Right renal cortex interstitium (tissue), 3 donors: ENCODE data around the gene PANK4. TPM values are rescaled to one million over a fixed set of nuclear protein-coding genes. Genes with fewer than 3 reads are reported as not detected.
"Not testable (repeated sequence)": the region's sequence is repeated elsewhere in the genome, so short reads cannot be mapped to it uniquely, and the experiment has no call there.

Experiments used
- DNase-seq, 3 donors: peaks; one replicate each; pipeline ENCODE4 v3.0.0-alpha.2; 2013; ENCODE audit warnings: low read depth in 3 of 3, low spot score in 2 of 3
- polyA plus RNA-seq, 3 donors: library from polyadenylated mRNA; unstranded; fragments of 120-200 nt; gene quantifications; one replicate each; pipeline ENCODE4 v1.2.1, GENCODE V29; 2013; ENCODE audit not compliant: insufficient read length in 3 of 3

The PANK4 gene
- polyA plus RNA-seq, 3 donors, result 25.3 to 26.8 (median 26.6) TPM

DNA sequence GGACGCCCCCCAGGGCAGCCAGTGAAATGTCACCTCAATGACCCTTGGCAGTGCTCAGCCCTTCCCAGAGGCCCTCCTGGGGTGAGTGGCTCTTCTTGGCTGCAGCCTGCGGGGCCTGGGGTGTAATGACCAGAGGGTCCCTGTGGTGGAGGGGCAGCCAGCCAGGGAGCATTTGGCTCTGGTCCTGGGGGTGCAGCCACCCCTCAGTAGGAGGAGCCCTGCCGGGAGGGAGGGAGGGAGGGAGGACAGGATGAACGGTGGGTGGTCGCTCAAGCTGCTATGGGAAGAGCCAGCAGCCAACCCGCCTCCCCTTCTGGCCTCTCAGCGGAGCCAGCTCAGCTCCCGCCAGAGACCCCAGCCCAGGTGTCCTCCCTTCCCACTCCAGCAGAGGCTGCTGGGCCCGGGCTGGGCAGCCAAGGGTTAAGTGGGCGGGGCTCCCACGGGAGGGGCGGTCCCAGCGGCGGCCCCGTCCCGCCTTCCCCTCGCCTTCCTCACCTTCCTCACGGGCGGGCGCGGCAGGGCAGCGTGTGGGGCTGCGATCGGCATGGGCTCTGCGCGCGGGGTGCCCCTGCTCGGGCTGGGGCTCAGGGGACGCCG is 59.3 kb downstream of the PANK4 start:
- no peak for DNase-seq

GRCh38 chr1:2466270-2466665 is 60.1 kb downstream of the PANK4 start:
- DNase-seq, result no peak

- DNase-seq, result no peak
Observed at GRCh38 chr1:2465371-2466269, 60.8 kb downstream of the PANK4 start.

DNA sequence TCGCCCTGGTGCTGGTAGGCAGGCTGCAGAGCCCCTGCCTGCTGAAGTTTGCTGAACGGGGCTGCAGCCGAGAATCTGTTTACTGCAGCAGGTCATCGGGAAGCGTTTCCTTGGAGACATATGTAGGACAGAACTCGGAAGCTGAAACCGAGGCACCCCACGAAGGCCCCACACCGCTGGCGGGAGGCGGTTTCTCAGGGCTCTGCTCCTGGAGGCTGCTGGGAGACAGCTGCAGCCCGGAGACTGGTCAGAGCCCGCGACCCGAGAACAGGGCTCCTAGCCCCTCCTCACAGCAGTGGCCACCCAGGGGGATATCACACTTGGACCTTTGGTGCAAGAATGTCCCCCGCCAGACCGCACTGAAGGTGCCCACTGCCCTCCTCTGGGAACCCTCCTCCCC is 63.0 kb downstream of the PANK4 start:
- DNase-seq, result no peak

GRCh38 chr1:2462819-2463218 is 63.6 kb downstream of the PANK4 start:
- no peak for DNase-seq

- no peak for DNase-seq
Observed at GRCh38 chr1:2460996-2461751, 65.2 kb downstream of the PANK4 start.

- DNase-seq, result no peak
Observed at GRCh38 chr1:2460203-2460602, 66.2 kb downstream of the PANK4 start.

GRCh38 chr1:2459757-2460156 is 66.6 kb downstream of the PANK4 start:
- DNase-seq, result no peak

DNA sequence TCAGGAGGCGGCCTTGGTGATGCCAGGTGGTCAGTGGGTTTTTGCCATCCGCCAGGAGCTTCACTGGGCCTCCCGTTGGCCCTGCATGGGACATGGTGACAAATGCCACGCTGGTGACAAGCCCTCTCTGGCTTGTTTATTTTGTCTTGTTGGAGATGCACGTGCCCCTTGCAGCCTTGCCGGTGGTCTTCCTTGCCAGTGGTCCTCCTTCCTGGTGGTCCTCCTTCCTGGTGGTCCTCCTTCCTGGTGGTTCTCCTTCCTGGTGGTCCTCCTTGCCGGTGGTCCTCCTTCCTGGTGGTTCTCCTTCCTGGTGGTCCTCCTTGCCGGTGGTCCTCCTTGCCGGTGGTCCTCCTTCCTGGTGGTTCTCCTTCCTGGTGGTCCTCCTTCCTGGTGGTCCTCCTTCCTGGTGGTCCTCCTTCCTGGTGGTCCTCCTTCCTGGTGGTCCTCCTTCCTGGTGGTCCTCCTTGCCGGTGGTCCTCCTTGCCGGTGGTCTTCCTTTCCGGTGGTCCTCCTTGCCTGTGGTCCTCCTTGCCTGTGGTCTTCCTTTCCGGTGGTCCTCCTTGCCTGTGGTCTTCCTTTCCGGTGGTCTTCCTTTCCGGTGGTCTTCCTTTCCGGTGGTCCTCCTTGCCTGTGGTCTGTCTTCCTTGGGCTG is 67.2 kb downstream of the PANK4 start:
- DNase-seq, result not testable (repeated sequence)

GRCh38 chr1:2458687-2459086 is 67.7 kb downstream of the PANK4 start:
- no peak for DNase-seq

Other genes starting within 250 kb of the PANK4 start
- gene MORN1, start 135.0 kb downstream of the PANK4 start, polyA plus RNA-seq, result 1 to 10 TPM; 9.1 to 9.5 (median 9.2) TPM
- gene RER1, start 134.8 kb downstream of the PANK4 start, polyA plus RNA-seq, result 100 to 1,000 TPM; 125 to 132 (median 127) TPM
- 10 to 100 TPM; 17.6 to 21.4 (median 19.2) TPM for gene PEX10, start 114.0 kb downstream of the PANK4 start, polyA plus RNA-seq
- 1 to 10 TPM in 1 of 3 donors, under 1 TPM in 2; 0.47 to 1.9 (median 0.74) TPM for gene PLCH2, start 50.3 kb downstream of the PANK4 start, polyA plus RNA-seq
- under 1 TPM; 0.23 to 0.28 (median 0.24) TPM for gene HES5, start 3.7 kb upstream of the PANK4 start, polyA plus RNA-seq
- gene TNFRSF14, start 29.8 kb upstream of the PANK4 start, polyA plus RNA-seq, result 10 to 100 TPM; 14.7 to 18.0 (median 15.5) TPM
- gene PRXL2B, start 60.2 kb upstream of the PANK4 start, polyA plus RNA-seq, result 10 to 100 TPM; 33.1 to 41.6 (median 39.1) TPM
- 1 to 10 TPM; 2.3 to 3.3 (median 2.5) TPM for gene MMEL1, start 106.4 kb upstream of the PANK4 start, polyA plus RNA-seq